ENCODE results near the gene U2AF1L4. TPM values are rescaled to one million over a fixed set of nuclear protein-coding genes. Genes with fewer than 3 reads are reported as not detected.

U2AF1L4 gene
- total and polyA plus RNA-seq, 4 donors, result 8.8 to 37.7 (median 24.7) TPM

DNA sequence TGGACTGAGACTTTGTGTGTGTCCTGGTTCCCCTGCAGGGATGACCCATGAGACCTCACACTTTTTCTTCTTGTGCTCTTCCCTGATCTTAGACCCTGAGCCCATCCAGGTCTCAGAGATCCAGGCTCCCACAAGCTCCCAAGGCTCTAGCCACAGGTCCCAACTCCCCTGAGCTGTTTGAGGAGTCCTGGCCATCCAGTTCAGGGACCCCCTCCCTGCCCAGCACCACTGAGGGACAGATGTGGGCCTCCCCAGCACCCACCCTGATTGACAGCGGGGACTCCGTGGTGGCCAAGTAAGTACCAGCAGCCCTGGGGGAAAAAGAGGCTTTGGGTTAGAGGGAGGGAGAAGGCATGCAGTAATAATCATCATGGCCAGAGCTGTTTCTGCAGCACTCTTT, 14.5 kb upstream of the U2AF1L4 start:
- no peak for DNase-seq (ENCODE audit: low read depth in 4 of 6, low spot score in 6 of 6)
- Histone ChIP-seq H3K27me3 (ENCODE audit: control insufficient read depth, insufficient read depth, low read length) (no peaks in the 10 kb centered on the region), H3K4me1 (ENCODE audit: control insufficient read depth, insufficient read depth, low read length) (peaks cover 41% of the 10 kb centered on the region), H3K36me3 (ENCODE audit: control insufficient read depth, insufficient read depth, low read length) (peaks cover 44% of the 10 kb centered on the region), H3K9me3 (ENCODE audit: control insufficient read depth, insufficient read depth, low read length) (no peaks in the 10 kb centered on the region), H3K27ac (ENCODE audit: low read depth, low read length) (no peak overlapping the region), H3K4me3 (ENCODE audit: low read depth, low read length) (no peak overlapping the region)
- 100% methylated on average over 2 of the region's 2 CpGs for WGBS (ENCODE audit: insufficient coverage)

GRCh38 chr19:35757749-35758608, 12.8 kb upstream of the U2AF1L4 start, which contains the start of gene PROSER3:
PROSER3 (plus strand) TSS chr19:35758176; CDS start chr19:35758216, 40 bp downstream.
- WGBS (ENCODE audit: insufficient coverage), result 0% methylated on average over 53 of the region's 53 CpGs
- Histone ChIP-seq H3K36me3 (ENCODE audit: control insufficient read depth, insufficient read depth, low read length) (peaks cover 52% of the 10 kb centered on the region), H3K4me1 (ENCODE audit: control insufficient read depth, insufficient read depth, low read length) (peaks cover 41% of the 10 kb centered on the region), H3K4me3 (ENCODE audit: low read depth, low read length) (peak within 1 kb of the TSS; percentile 97), H3K27ac (ENCODE audit: low read depth, low read length) (peak within 1 kb of the TSS; percentile 97), H3K27me3 (ENCODE audit: control insufficient read depth, insufficient read depth, low read length) (no peaks in the 10 kb centered on the region), H3K9me3 (ENCODE audit: control insufficient read depth, insufficient read depth, low read length) (no peaks in the 10 kb centered on the region)
- DNase-seq (ENCODE audit: low read depth in 4 of 6, low spot score in 6 of 6), result peak; percentile 93 to 100 (median 99)

DNA sequence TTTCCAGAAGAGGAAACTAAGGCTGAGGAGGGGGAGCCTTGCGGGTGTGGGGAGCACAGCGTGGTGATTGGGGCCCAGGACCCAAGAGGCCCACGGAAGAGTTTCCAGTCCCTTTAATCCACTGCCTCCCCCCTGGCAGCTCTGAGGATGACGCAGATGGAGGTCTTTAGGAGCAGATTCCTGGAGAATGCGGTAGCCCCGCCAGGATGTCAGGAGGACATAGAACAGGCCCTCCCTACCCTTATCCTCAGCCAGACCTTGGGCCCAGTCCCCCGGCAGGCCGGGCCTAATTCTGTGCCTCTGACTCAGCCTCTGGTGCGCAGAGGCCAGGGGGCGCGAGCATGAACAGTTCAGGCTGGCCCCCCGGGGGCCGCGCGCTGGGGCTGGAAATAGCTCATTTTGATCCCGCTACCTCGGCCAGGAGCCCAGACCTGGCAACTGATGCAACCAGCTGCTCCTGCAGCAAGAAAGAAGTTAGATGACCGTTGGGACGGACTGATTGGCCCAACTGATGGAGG, 12.1 kb upstream of the U2AF1L4 start:
- H3K36me3 ChIP-seq (ENCODE audit: control insufficient read depth, insufficient read depth, low read length), result peaks cover 55% of the 10 kb centered on the region
- 2% methylated on average over 18 of the region's 19 CpGs for WGBS (ENCODE audit: insufficient coverage)
- H3K27ac ChIP-seq (ENCODE audit: low read depth, low read length), result peak overlapping the region; percentile 97
- peak in 2 of 6 donors; percentile 33 to 85 for DNase-seq (ENCODE audit: low read depth in 4 of 6, low spot score in 6 of 6)
- peaks cover 41% of the 10 kb centered on the region for H3K4me1 ChIP-seq (ENCODE audit: control insufficient read depth, insufficient read depth, low read length)
- H3K4me3 ChIP-seq (ENCODE audit: low read depth, low read length), result peak overlapping the region; percentile 97
- no peaks in the 10 kb centered on the region for H3K27me3 ChIP-seq (ENCODE audit: control insufficient read depth, insufficient read depth, low read length)
- H3K9me3 ChIP-seq (ENCODE audit: control insufficient read depth, insufficient read depth, low read length), result no peaks in the 10 kb centered on the region

- H3K36me3 ChIP-seq (ENCODE audit: control insufficient read depth, insufficient read depth, low read length), result peaks cover 55% of the 10 kb centered on the region
- H3K4me1 ChIP-seq (ENCODE audit: control insufficient read depth, insufficient read depth, low read length), result peaks cover 41% of the 10 kb centered on the region
- H3K27me3 ChIP-seq (ENCODE audit: control insufficient read depth, insufficient read depth, low read length), result no peaks in the 10 kb centered on the region
- H3K4me3 ChIP-seq (ENCODE audit: low read depth, low read length), result peak within 1 kb of the TSS; percentile 97
- no peaks in the 10 kb centered on the region for H3K9me3 ChIP-seq (ENCODE audit: control insufficient read depth, insufficient read depth, low read length)
- DNase-seq (ENCODE audit: low read depth in 4 of 6, low spot score in 6 of 6), result peak in 3 of 6 donors; percentile 38 to 71 (median 70)
- WGBS (ENCODE audit: insufficient coverage), result 11% methylated on average over 40 of the region's 52 CpGs
- H3K27ac ChIP-seq (ENCODE audit: low read depth, low read length), result peak within 1 kb of the TSS; percentile 97
Measured at GRCh38 chr19:35756377-35757230, 11.4 kb upstream of the U2AF1L4 start, which contains the start of gene HSPB6. HSPB6 (minus strand) TSS chr19:35757029; CDS start chr19:35757008, 21 bp downstream.

GRCh38 chr19:35755550-35756376, 10.5 kb upstream of the U2AF1L4 start:
- DNase-seq (ENCODE audit: low read depth in 4 of 6, low spot score in 6 of 6), result no peak
- H3K36me3 ChIP-seq (ENCODE audit: control insufficient read depth, insufficient read depth, low read length), result peaks cover 60% of the 10 kb centered on the region
- 30% methylated on average over 73 of the region's 74 CpGs for WGBS (ENCODE audit: insufficient coverage)
- peak overlapping the region; percentile 97 for H3K27ac ChIP-seq (ENCODE audit: low read depth, low read length)
- peak overlapping the region; percentile 9 for H3K4me3 ChIP-seq (ENCODE audit: low read depth, low read length)
- H3K4me1 ChIP-seq (ENCODE audit: control insufficient read depth, insufficient read depth, low read length), result peaks cover 41% of the 10 kb centered on the region
- H3K9me3 ChIP-seq (ENCODE audit: control insufficient read depth, insufficient read depth, low read length), result no peaks in the 10 kb centered on the region
- no peaks in the 10 kb centered on the region for H3K27me3 ChIP-seq (ENCODE audit: control insufficient read depth, insufficient read depth, low read length)

GRCh38 chr19:35755131-35755549, 9.9 kb upstream of the U2AF1L4 start:
- Histone ChIP-seq H3K4me1 (ENCODE audit: control insufficient read depth, insufficient read depth, low read length) (peaks cover 41% of the 10 kb centered on the region), H3K4me3 (ENCODE audit: low read depth, low read length) (no peak overlapping the region), H3K36me3 (ENCODE audit: control insufficient read depth, insufficient read depth, low read length) (peaks cover 63% of the 10 kb centered on the region), H3K27ac (ENCODE audit: low read depth, low read length) (peak overlapping the region; percentile 25), H3K27me3 (ENCODE audit: control insufficient read depth, insufficient read depth, low read length) (no peaks in the 10 kb centered on the region), H3K9me3 (ENCODE audit: control insufficient read depth, insufficient read depth, low read length) (no peaks in the 10 kb centered on the region)
- WGBS (ENCODE audit: insufficient coverage), result 48% methylated on average over 17 of the region's 17 CpGs
- DNase-seq (ENCODE audit: low read depth in 4 of 6, low spot score in 6 of 6), result no peak

DNA sequence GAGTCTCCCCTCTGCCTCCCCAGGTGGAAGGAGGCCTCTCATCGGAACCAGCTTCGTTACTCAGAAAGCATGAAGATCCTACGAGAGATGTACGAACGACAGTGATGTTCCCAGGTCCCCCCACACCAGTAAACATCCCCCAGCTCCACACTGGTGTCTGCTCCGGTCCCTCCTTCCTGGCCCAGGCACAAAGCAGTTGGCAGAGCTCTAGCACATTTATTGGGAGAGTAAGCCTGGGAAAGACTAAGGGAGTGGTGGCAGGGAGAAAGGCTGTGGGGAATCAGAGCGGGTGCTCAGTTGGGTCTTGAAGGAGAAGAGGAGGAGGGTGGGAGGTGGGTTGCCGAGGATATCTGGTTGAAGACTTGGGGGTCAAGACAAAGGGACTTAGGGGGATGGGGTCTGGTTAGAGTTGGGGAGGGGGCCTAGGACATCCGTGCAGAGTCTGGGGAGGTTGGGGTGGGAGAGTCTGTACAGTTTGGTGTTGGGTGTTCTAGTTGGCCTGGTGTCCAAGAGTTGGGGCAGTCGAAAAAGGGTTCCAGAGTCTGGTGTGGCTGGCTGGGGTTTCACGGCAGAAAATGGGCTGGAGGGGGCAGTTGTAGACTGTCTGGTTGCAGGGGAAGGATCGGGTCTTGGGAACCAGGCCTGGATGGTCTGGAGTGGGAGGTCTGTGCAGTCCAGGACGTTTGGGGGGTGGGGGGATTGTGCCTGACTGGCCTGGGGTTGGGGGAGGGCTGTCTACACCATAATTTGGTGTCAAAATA, 9.3 kb upstream of the U2AF1L4 start:
- H3K27me3 ChIP-seq (ENCODE audit: control insufficient read depth, insufficient read depth, low read length), result no peaks in the 10 kb centered on the region
- H3K9me3 ChIP-seq (ENCODE audit: control insufficient read depth, insufficient read depth, low read length), result no peaks in the 10 kb centered on the region
- no peak overlapping the region for H3K27ac ChIP-seq (ENCODE audit: low read depth, low read length)
- H3K4me1 ChIP-seq (ENCODE audit: control insufficient read depth, insufficient read depth, low read length), result peaks cover 42% of the 10 kb centered on the region
- peaks cover 62% of the 10 kb centered on the region for H3K36me3 ChIP-seq (ENCODE audit: control insufficient read depth, insufficient read depth, low read length)
- WGBS (ENCODE audit: insufficient coverage), result 86% methylated on average over 12 of the region's 13 CpGs
- DNase-seq (ENCODE audit: low read depth in 4 of 6, low spot score in 6 of 6), result no peak
- no peak overlapping the region for H3K4me3 ChIP-seq (ENCODE audit: low read depth, low read length)

DNA sequence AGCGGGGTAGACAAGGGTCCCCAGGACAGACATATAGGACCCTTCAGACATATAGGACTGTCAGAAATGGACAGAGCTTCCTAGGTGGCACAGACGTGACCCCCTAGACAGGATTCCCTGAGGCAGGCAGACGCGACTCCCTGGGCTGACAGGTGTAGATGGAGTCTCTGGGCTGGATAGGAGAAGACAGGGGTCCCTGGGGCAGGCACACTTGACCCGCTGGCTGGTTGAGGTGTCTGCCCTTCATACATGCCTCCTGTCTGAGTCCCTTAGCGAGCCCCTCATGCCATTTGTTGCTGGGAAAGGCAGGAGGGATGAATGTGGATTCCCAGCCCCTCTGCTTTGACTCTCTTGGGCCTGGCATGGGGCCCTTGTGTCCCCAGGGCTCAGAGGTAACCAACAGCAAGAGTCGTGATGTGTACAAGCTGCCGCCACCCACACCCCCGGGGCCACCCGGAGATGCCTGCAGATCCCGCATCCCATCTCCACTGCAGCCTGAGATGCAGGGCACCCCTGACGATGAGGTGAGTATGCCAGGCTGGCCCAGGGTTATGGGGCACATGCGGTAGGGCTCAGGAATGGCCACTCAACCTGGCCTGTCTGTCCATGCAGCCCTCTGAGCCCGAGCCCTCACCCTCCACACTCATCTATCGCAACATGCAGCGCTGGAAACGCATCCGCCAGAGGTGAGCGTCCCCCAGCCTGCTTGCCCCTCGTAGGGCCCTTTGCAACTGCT, 8.6 kb upstream of the U2AF1L4 start:
- 95% methylated on average over 20 of the region's 20 CpGs for WGBS (ENCODE audit: insufficient coverage)
- peaks cover 57% of the 10 kb centered on the region for H3K36me3 ChIP-seq (ENCODE audit: control insufficient read depth, insufficient read depth, low read length)
- no peaks in the 10 kb centered on the region for H3K27me3 ChIP-seq (ENCODE audit: control insufficient read depth, insufficient read depth, low read length)
- peaks cover 42% of the 10 kb centered on the region for H3K4me1 ChIP-seq (ENCODE audit: control insufficient read depth, insufficient read depth, low read length)
- no peak overlapping the region for H3K27ac ChIP-seq (ENCODE audit: low read depth, low read length)
- DNase-seq (ENCODE audit: low read depth in 4 of 6, low spot score in 6 of 6), result no peak
- H3K4me3 ChIP-seq (ENCODE audit: low read depth, low read length), result no peak overlapping the region
- H3K9me3 ChIP-seq (ENCODE audit: control insufficient read depth, insufficient read depth, low read length), result no peaks in the 10 kb centered on the region

All from spinal cord (tissue), 10 donors.